HepG2 (cell line): ENCODE measurements around the gene CEP57L1.

Source experiments
- EP300 ChIP-seq, 3 experiments: sonication (generic) in 1 of 3; formaldehyde crosslinking in 1 of 3; IDR thresholded peaks; 2 replicates each; pipeline versions ENCODE4 v1.5.1 to v1.6.1; 2011 to 2020; ENCODE audit warnings: low read depth in 2 of 3, low read length in 2 of 3, borderline replicate concordance in 1 of 3, improper control_type of control experiment in 1 of 3, mild to moderate bottlenecking in 1 of 3, missing genetic modification reagents in 1 of 3, moderate library complexity in 1 of 3
- NFATC3 ChIP-seq: sonication (generic); formaldehyde crosslinking; IDR thresholded peaks from 2 replicates; pipeline ENCODE4 v1.5.1; 2020; ENCODE audit warnings: mild to moderate bottlenecking, missing genetic modification reagents
- NPAS2 ChIP-seq: sonication (generic); formaldehyde crosslinking; IDR thresholded peaks from 2 replicates; pipeline ENCODE4 v1.8.0; 2022; ENCODE audit warnings: mild to moderate bottlenecking, missing genetic modification reagents, borderline replicate concordance
- PBX2 ChIP-seq: IDR thresholded peaks from 2 replicates; pipeline ENCODE4 v1.6.1; 2016; ENCODE audit warnings: control low read depth
- REPIN1 ChIP-seq: sonication (generic); formaldehyde crosslinking; IDR thresholded peaks from 2 replicates; pipeline ENCODE4 v1.8.0; 2022; ENCODE audit warnings: missing genetic modification reagents, low read depth, mild to moderate bottlenecking, borderline replicate concordance
- SMAD3 ChIP-seq: sonication (generic); formaldehyde crosslinking; IDR thresholded peaks from 2 replicates; pipeline ENCODE4 v1.4.0; 2020; ENCODE audit warnings: missing genetic modification reagents
- SP1 ChIP-seq, 2 experiments: fragments of 450-650 bp in 1 of 2; sonication (generic) in 1 of 2; formaldehyde crosslinking in 1 of 2; IDR thresholded peaks; 2 replicates each; pipeline versions ENCODE4 v1.4.0 to v1.6.1; 2016 to 2020; ENCODE audit warnings: missing genetic modification reagents in 1 of 2
- ZFP1 ChIP-seq: IDR thresholded peaks from 2 replicates; pipeline ENCODE4 v1.6.1; 2016
- ZNF12 ChIP-seq: sonication (generic); formaldehyde crosslinking; IDR thresholded peaks from 2 replicates; pipeline ENCODE4 v1.5.0; 2020; ENCODE audit warnings: missing genetic modification reagents
- ZNF543 ChIP-seq: sonication (generic); formaldehyde crosslinking; IDR thresholded peaks from 2 replicates; pipeline ENCODE4 v1.4.0; 2020; ENCODE audit warnings: mild to moderate bottlenecking, missing genetic modification reagents
- ZNF605 ChIP-seq: sonication (generic); formaldehyde crosslinking; IDR thresholded peaks from 2 replicates; pipeline ENCODE4 v1.8.0; 2022; ENCODE audit warnings: mild to moderate bottlenecking, missing genetic modification reagents
- TF ChIP-seq, protein P1 (sequence below): sonication (generic); formaldehyde crosslinking; IDR thresholded peaks from one replicate; pipeline ENCODE4 v1.5.1; 2020; ENCODE audit warnings: mild to moderate bottlenecking, missing genetic modification reagents; ENCODE audit errors: not compliant biosample characterization

DNA sequence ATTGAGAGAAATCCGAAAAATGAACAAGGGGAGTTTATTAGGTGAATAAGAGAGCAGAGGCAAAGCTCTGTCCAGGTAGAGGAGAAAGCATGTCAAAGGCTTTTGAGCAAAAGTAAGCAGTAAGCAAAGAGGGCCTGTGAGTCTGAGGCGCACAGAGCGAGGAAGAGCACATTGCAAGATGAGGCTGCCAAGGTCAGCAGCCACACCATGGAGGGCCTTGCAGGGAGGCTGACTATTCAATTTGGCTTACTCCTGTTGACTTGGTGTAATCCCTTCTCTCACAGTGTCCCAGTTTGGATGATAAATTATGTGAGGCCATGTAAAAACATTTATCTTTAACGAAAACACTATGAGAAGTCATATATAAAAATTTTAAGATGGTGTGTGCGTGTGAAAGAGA, 33.1 kb upstream of the CEP57L1 start:
- TF ChIP-seq ZNF543 (CRISPR knock-in tag): no peak
- no peak for TF ChIP-seq NFATC3 (CRISPR knock-in tag)
- TF ChIP-seq EP300 (IDR thresholded peaks at IDR 0.05; ENCODE audit: low read depth in 2 of 2, low read length in 2 of 2): no peak
- no peak for TF ChIP-seq EP300 (CRISPR knock-in tag; IDR thresholded peaks at IDR 0.05; ENCODE audit: borderline replicate concordance)
- TF ChIP-seq, protein P1, sequence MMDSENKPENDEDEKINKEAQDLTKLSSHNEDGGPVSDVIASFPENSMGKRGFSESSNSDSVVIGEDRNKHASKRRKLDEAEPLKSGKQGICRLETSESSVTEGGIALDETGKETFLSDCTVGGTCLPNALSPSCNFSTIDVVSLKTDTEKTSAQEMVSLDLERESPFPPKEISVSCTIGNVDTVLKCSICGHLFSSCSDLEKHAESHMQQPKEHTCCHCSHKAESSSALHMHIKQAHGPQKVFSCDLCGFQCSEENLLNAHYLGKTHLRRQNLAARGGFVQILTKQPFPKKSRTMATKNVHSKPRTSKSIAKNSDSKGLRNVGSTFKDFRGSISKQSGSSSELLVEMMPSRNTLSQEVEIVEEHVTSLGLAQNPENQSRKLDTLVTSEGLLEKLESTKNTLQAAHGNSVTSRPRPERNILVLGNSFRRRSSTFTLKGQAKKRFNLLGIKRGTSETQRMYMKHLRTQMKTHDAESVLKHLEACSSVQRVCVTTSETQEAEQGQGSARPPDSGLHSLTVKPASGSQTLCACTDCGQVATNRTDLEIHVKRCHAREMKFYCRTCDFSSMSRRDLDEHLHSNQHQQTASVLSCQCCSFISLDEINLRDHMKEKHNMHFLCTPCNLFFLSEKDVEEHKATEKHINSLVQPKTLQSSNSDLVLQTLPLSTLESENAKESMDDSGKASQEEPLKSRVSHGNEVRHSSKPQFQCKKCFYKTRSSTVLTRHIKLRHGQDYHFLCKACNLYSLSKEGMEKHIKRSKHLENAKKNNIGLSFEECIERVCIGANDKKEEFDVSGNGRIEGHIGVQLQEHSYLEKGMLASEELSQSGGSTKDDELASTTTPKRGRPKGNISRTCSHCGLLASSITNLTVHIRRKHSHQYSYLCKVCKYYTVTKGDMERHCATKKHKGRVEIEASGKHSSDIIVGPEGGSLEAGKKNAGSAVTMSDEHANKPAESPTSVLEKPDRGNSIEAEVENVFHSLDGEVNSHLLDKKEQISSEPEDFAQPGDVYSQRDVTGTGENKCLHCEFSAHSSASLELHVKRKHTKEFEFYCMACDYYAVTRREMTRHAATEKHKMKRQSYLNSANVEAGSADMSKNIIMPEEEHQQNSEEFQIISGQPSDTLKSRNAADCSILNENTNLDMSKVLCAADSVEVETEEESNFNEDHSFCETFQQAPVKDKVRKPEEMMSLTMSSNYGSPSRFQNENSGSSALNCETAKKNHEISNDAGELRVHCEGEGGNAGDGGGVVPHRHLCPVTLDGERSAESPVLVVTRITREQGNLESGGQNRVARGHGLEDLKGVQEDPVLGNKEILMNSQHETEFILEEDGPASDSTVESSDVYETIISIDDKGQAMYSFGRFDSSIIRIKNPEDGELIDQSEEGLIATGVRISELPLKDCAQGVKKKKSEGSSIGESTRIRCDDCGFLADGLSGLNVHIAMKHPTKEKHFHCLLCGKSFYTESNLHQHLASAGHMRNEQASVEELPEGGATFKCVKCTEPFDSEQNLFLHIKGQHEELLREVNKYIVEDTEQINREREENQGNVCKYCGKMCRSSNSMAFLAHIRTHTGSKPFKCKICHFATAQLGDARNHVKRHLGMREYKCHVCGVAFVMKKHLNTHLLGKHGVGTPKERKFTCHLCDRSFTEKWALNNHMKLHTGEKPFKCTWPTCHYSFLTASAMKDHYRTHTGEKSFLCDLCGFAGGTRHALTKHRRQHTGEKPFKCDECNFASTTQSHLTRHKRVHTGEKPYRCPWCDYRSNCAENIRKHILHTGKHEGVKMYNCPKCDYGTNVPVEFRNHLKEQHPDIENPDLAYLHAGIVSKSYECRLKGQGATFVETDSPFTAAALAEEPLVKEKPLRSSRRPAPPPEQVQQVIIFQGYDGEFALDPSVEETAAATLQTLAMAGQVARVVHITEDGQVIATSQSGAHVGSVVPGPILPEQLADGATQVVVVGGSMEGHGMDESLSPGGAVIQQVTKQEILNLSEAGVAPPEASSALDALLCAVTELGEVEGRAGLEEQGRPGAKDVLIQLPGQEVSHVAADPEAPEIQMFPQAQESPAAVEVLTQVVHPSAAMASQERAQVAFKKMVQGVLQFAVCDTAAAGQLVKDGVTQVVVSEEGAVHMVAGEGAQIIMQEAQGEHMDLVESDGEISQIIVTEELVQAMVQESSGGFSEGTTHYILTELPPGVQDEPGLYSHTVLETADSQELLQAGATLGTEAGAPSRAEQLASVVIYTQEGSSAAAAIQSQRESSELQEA (CRISPR knock-in tag): no peak
- TF ChIP-seq ZNF12: no peak
- TF ChIP-seq ZFP1 (CRISPR knock-in tag): no peak
- no peak for TF ChIP-seq NPAS2
- no peak for TF ChIP-seq REPIN1 (CRISPR knock-in tag)
- TF ChIP-seq ZNF605 (CRISPR knock-in tag): no peak
- no peak for TF ChIP-seq SP1 (IDR thresholded peaks at IDR 0.05)
- TF ChIP-seq SP1 (CRISPR knock-in tag; IDR thresholded peaks at IDR 0.05): no peak
- TF ChIP-seq PBX2 (CRISPR knock-in tag): no peak
- TF ChIP-seq SMAD3 (CRISPR knock-in tag): no peak
